ENCODE data around the gene MYO1D.

- TF ChIP-seq, protein P1, sequence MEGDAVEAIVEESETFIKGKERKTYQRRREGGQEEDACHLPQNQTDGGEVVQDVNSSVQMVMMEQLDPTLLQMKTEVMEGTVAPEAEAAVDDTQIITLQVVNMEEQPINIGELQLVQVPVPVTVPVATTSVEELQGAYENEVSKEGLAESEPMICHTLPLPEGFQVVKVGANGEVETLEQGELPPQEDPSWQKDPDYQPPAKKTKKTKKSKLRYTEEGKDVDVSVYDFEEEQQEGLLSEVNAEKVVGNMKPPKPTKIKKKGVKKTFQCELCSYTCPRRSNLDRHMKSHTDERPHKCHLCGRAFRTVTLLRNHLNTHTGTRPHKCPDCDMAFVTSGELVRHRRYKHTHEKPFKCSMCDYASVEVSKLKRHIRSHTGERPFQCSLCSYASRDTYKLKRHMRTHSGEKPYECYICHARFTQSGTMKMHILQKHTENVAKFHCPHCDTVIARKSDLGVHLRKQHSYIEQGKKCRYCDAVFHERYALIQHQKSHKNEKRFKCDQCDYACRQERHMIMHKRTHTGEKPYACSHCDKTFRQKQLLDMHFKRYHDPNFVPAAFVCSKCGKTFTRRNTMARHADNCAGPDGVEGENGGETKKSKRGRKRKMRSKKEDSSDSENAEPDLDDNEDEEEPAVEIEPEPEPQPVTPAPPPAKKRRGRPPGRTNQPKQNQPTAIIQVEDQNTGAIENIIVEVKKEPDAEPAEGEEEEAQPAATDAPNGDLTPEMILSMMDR (conservative IDR thresholded peaks at IDR 0.05; ENCODE audit: low read length), result no peak
- TF ChIP-seq EZH2phosphoT487 (IDR thresholded peaks at IDR 0.05; ENCODE audit: borderline replicate concordance, low read depth, low read length), result no peak
Measured at GRCh38 chr17:32725697-32726096, 151.2 kb downstream of the MYO1D start.
